HepG2 (cell line): ENCODE results near the gene ITSN2.

ENCODE experiments used
- EED ChIP-seq: sonication (generic); formaldehyde crosslinking; IDR thresholded peaks from 2 replicates; pipeline ENCODE4 v1.5.0; 2020; ENCODE audit warnings: mild to moderate bottlenecking, missing genetic modification reagents
- MLX ChIP-seq: IDR thresholded peaks from 2 replicates; pipeline ENCODE4 v1.6.1; 2016
- POLR2A ChIP-seq, 2 experiments: IDR thresholded peaks; 2 replicates each; pipeline ENCODE4 v1.6.1; 2011; ENCODE audit warnings: low read depth in 2 of 2, low read length in 2 of 2, mild to moderate bottlenecking in 1 of 2, moderate library complexity in 1 of 2; ENCODE audit not compliant: insufficient read depth in 1 of 2
- POLR2AphosphoS5 ChIP-seq: IDR thresholded peaks from 2 replicates; pipeline ENCODE4 v1.6.1; 2012; ENCODE audit warnings: low read depth, low read length
- RFX3 ChIP-seq: IDR thresholded peaks from 2 replicates; pipeline ENCODE4 v1.6.1; 2016; ENCODE audit warnings: missing biosample characterization, missing genetic modification reagents
- TOE1 ChIP-seq: sonication (generic); formaldehyde crosslinking; IDR thresholded peaks from 2 replicates; pipeline ENCODE4 v1.4.0; 2020; ENCODE audit warnings: mild to moderate bottlenecking, missing genetic modification reagents
- XRCC5 ChIP-seq: fragments of 200-400 bp; formaldehyde crosslinking; optimal IDR thresholded peaks from 2 replicates; pipeline ENCODE3; 2017; ENCODE audit warnings: mild to moderate bottlenecking, low read length
- YY1 ChIP-seq: IDR thresholded peaks from 2 replicates; pipeline ENCODE4 v1.6.1; 2011; ENCODE audit warnings: low read length, low read depth, moderate library complexity, mild to moderate bottlenecking; ENCODE audit not compliant: insufficient read depth, insufficient replicate concordance
- TF ChIP-seq, protein P1 (sequence below): sonication (generic); formaldehyde crosslinking; IDR thresholded peaks from 2 replicates; pipeline ENCODE4 v1.5.0; 2020; ENCODE audit warnings: mild to moderate bottlenecking, missing genetic modification reagents, moderate library complexity

GRCh38 chr2:24403168-24403831, 43.0 kb upstream of the ITSN2 start:
- TF ChIP-seq XRCC5 (no peak), RFX3 (no peak), POLR2AphosphoS5 (no peak), POLR2A (IDR thresholded peaks at IDR 0.05; ENCODE audit: insufficient read depth in 1 of 2, low read depth in 2 of 2, low read length in 2 of 2) (no peak), MLX (CRISPR knock-in tag) (no peak), EED (CRISPR knock-in tag) (no peak), TOE1 (CRISPR knock-in tag) (no peak), YY1 (no peak)
- TF ChIP-seq, protein P1, sequence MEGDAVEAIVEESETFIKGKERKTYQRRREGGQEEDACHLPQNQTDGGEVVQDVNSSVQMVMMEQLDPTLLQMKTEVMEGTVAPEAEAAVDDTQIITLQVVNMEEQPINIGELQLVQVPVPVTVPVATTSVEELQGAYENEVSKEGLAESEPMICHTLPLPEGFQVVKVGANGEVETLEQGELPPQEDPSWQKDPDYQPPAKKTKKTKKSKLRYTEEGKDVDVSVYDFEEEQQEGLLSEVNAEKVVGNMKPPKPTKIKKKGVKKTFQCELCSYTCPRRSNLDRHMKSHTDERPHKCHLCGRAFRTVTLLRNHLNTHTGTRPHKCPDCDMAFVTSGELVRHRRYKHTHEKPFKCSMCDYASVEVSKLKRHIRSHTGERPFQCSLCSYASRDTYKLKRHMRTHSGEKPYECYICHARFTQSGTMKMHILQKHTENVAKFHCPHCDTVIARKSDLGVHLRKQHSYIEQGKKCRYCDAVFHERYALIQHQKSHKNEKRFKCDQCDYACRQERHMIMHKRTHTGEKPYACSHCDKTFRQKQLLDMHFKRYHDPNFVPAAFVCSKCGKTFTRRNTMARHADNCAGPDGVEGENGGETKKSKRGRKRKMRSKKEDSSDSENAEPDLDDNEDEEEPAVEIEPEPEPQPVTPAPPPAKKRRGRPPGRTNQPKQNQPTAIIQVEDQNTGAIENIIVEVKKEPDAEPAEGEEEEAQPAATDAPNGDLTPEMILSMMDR (CRISPR knock-in tag): no peak
